H9 (cell line): ENCODE results near the gene TRIM22. TPM values are rescaled to one million over a fixed set of nuclear protein-coding genes. Genes with fewer than 3 reads are reported as not detected.

Experiments used
- DNase-seq: peaks from one replicate; pipeline ENCODE4 v3.0.0-alpha.2; 2017
- H2AFZ ChIP-seq: one replicate; pipeline ENCODE4 v1.6.1; 2013; ENCODE audit warnings: mild to moderate bottlenecking, low read length, control low read depth, moderate library complexity
- H2AK5ac ChIP-seq: 2 replicates; pipeline ENCODE4 v1.6.1; 2013; ENCODE audit warnings: low read length, control low read depth, mixed read lengths; ENCODE audit not compliant: insufficient read length
- H2BK120ac ChIP-seq: one replicate; pipeline ENCODE4 v1.6.1; 2013; ENCODE audit warnings: low read depth, mild to moderate bottlenecking, low read length, control low read depth, inconsistent platforms; ENCODE audit not compliant: poor library complexity, severe bottlenecking
- H2BK12ac ChIP-seq: 2 replicates; pipeline ENCODE4 v1.6.1; 2013; ENCODE audit warnings: low read length, control low read depth, mixed read lengths, low read depth; ENCODE audit not compliant: insufficient read length
- H2BK15ac ChIP-seq: 2 replicates; pipeline ENCODE4 v1.6.1; 2013; ENCODE audit warnings: low read depth, low read length, control low read depth
- H2BK20ac ChIP-seq: one replicate; pipeline ENCODE4 v1.6.1; 2013; ENCODE audit warnings: low read depth, mild to moderate bottlenecking, low read length, control low read depth, inconsistent platforms; ENCODE audit not compliant: poor library complexity, severe bottlenecking
- H2BK5ac ChIP-seq: 2 replicates; pipeline ENCODE4 v1.6.1; 2013; ENCODE audit warnings: low read length, control low read depth, mixed read lengths; ENCODE audit not compliant: insufficient read length
- H3K14ac ChIP-seq: 2 replicates; pipeline ENCODE4 v1.6.1; 2013; ENCODE audit warnings: low read length, control low read depth; ENCODE audit not compliant: insufficient read depth
- H3K18ac ChIP-seq: 2 replicates; pipeline ENCODE4 v1.6.1; 2013; ENCODE audit warnings: low read depth, mild to moderate bottlenecking, mixed read lengths, low read length, control low read depth; ENCODE audit not compliant: insufficient read length
- H3K23ac ChIP-seq: 2 replicates; pipeline ENCODE4 v1.6.1; 2013; ENCODE audit warnings: low read length, control low read depth, mixed read lengths, low read depth; ENCODE audit not compliant: insufficient read length
- H3K23me2 ChIP-seq: 2 replicates; pipeline ENCODE4 v1.6.1; 2013; ENCODE audit warnings: low read depth, mild to moderate bottlenecking, mixed read lengths, low read length, control low read depth; ENCODE audit not compliant: insufficient read length, poor library complexity, severe bottlenecking
- H3K27ac ChIP-seq: 2 replicates; pipeline ENCODE4 v1.5.1; 2013; ENCODE audit warnings: low read length, control low read depth, mixed read lengths, low read depth; ENCODE audit not compliant: insufficient read length
- H3K27me3 ChIP-seq: 2 replicates; pipeline ENCODE4 v1.6.1; 2013; ENCODE audit warnings: low read length, control low read depth, inconsistent platforms; ENCODE audit not compliant: insufficient read depth
- H3K4ac ChIP-seq: 2 replicates; pipeline ENCODE4 v1.6.1; 2013; ENCODE audit warnings: low read depth, mild to moderate bottlenecking, control low read depth, inconsistent platforms, low read length, moderate library complexity
- H3K4me1 ChIP-seq: 2 replicates; pipeline ENCODE4 v1.6.1; 2013; ENCODE audit warnings: low read length, control low read depth, inconsistent platforms; ENCODE audit not compliant: insufficient read depth
- H3K4me2 ChIP-seq: 2 replicates; pipeline ENCODE4 v1.6.1; 2013; ENCODE audit warnings: low read length, control low read depth, mixed read lengths; ENCODE audit not compliant: insufficient read length, insufficient read depth
- H3K56ac ChIP-seq: 2 replicates; pipeline ENCODE4 v1.6.1; 2013; ENCODE audit warnings: low read depth, mild to moderate bottlenecking, mixed read lengths, low read length, control low read depth; ENCODE audit not compliant: insufficient read length
- H3K79me1 ChIP-seq: 2 replicates; pipeline ENCODE4 v1.6.1; 2013; ENCODE audit warnings: low read depth, mild to moderate bottlenecking, moderate library complexity, low read length, control low read depth, inconsistent platforms; ENCODE audit not compliant: insufficient read depth, poor library complexity, severe bottlenecking
- H3K79me2 ChIP-seq: 2 replicates; pipeline ENCODE4 v1.6.1; 2013; ENCODE audit warnings: low read length, control low read depth, inconsistent platforms; ENCODE audit not compliant: insufficient read depth
- H3K9ac ChIP-seq: 2 replicates; pipeline ENCODE4 v1.6.1; 2013; ENCODE audit warnings: low read length, control low read depth, mixed read lengths; ENCODE audit not compliant: insufficient read length; ENCODE audit errors: extremely low read depth
- H3K9me3 ChIP-seq: one replicate; pipeline ENCODE4 v1.6.1; 2013; ENCODE audit warnings: low read depth, low read length, inconsistent platforms; ENCODE audit not compliant: control insufficient read depth
- H3T11ph ChIP-seq: one replicate; pipeline ENCODE4 v1.6.1; 2013; ENCODE audit warnings: mild to moderate bottlenecking, low read length, control low read depth, inconsistent platforms
- H4K20me1 ChIP-seq: one replicate; pipeline ENCODE4 v1.6.1; 2013; ENCODE audit not compliant: control insufficient read depth, insufficient read length, insufficient read depth
- H4K5ac ChIP-seq: 2 replicates; pipeline ENCODE4 v1.6.1; 2013; ENCODE audit warnings: low read depth, mild to moderate bottlenecking, mixed read lengths, low read length, control low read depth; ENCODE audit not compliant: insufficient read length
- H4K8ac ChIP-seq: replicated peaks from 2 replicates; pipeline ENCODE4 v1.6.1; 2013; ENCODE audit warnings: low read length, control low read depth, mixed read lengths, low read depth; ENCODE audit not compliant: insufficient read length
- H4K91ac ChIP-seq: 2 replicates; pipeline ENCODE4 v1.6.1; 2013; ENCODE audit warnings: low read depth, mild to moderate bottlenecking, moderate library complexity, mixed read lengths, low read length, control low read depth; ENCODE audit not compliant: insufficient read length
- H3K27ac Mint-ChIP-seq, 3 experiments: 2 replicates in 2 of 3; 3 replicates in 1 of 3; pipeline ENCODE4 v1.8.0; 2020 to 2021; ENCODE audit warnings: mixed read lengths in 3 of 3, mild to moderate bottlenecking in 1 of 3, moderate library complexity in 1 of 3
- H3K27me3 Mint-ChIP-seq: 2 replicates; pipeline ENCODE4 v1.8.0; 2021; ENCODE audit warnings: low read depth, mild to moderate bottlenecking, moderate library complexity, mixed read lengths
- H3K36me3 Mint-ChIP-seq, 3 experiments: 2 replicates in 2 of 3; 3 replicates in 1 of 3; pipeline ENCODE4 v1.8.0; 2020 to 2021; ENCODE audit warnings: low read depth in 3 of 3, mixed read lengths in 3 of 3; ENCODE audit not compliant: insufficient read depth in 1 of 3
- H3K4me1 Mint-ChIP-seq, 2 experiments: 2 replicates each; pipeline ENCODE4 v1.8.0; 2020; ENCODE audit warnings: mixed read lengths in 2 of 2
- H3K4me3 Mint-ChIP-seq, 2 experiments: 2 replicates in 1 of 2; 3 replicates in 1 of 2; pipeline ENCODE4 v1.8.0; 2020 to 2021; ENCODE audit warnings: mild to moderate bottlenecking in 2 of 2, mixed read lengths in 2 of 2, moderate library complexity in 1 of 2
- H3K9me3 Mint-ChIP-seq, 2 experiments: 2 replicates in 1 of 2; 3 replicates in 1 of 2; pipeline ENCODE4 v1.8.0; 2020; ENCODE audit warnings: mild to moderate bottlenecking in 2 of 2, mixed read lengths in 2 of 2, moderate library complexity in 1 of 2
- WGBS: extraction: QIAGEN DNeasy Blood & Tissue Kit; methylation state at CpG from one replicate; pipeline ENCODE4 v1.1.7; 2013; ENCODE audit warnings: missing lambda C conversion rate, low lambda C conversion rate, mixed read lengths; ENCODE audit not compliant: insufficient read length; ENCODE audit errors: extremely low coverage; 5-methylcytosine and 5-hydroxymethylcytosine counted together
- total RNA-seq: library from RNA; stranded (reverse); gene quantifications from 2 replicates; pipeline ENCODE4 v1.2.1, GENCODE V29; 2021
- TF ChIP-seq, protein P1 (sequence below): fragments of 200-600 bp; sonication (generic); conservative IDR thresholded peaks from 3 replicates; pipeline ENCODE4 v1.8.0; 2021; ENCODE audit warnings: antibody characterized with exemption, mild to moderate bottlenecking

TRIM22 gene
- total RNA-seq, 1 experiment from 2014 or later, result 78.6 TPM

DNA sequence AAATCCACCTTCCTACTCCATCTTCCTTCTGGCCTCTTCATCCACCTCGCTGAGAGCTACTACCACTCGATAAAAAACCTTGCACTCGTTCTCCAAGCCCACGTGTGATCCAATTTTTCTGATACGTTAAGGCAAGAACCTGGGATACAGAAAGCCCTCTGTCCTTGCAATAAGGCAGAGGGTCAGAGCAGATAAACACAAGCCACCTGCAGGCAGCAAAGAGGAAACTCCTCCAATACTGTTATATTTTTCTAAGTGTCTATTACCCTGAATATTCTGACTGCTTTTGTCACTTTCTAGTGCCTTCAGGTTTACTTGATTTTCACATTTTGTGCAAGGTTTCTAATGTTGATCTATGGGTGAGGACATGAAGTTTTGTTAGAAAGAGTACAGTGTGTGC, 31.3 kb upstream of the TRIM22 start:
- H3K79me1 ChIP-seq, result no peaks in the 10 kb centered on the region
- H2AK5ac ChIP-seq, result no peak overlapping the region
- H2BK5ac ChIP-seq, result no peak overlapping the region
- no peak overlapping the region for H3K9ac ChIP-seq
- no peak overlapping the region; the same call in 1 of the 2 replicates for H2BK15ac ChIP-seq
- H4K8ac ChIP-seq, result no peak overlapping the region
- H4K20me1 ChIP-seq, result no peaks in the 10 kb centered on the region
- H2BK20ac ChIP-seq, result no peak overlapping the region
- H3K4ac ChIP-seq, result no peak overlapping the region
- no peak overlapping the region for H3K27ac Mint-ChIP-seq
- no peak overlapping the region for H4K91ac ChIP-seq
- no peaks in the 10 kb centered on the region for H3K4me1 ChIP-seq
- H3K4me1 Mint-ChIP-seq, result no peaks in the 10 kb centered on the region
- H3K9me3 Mint-ChIP-seq, result peaks cover 2 to 11% of the 10 kb centered on the region in 2 experiments; a peak in 4 of 5 replicates
- H3K23me2 ChIP-seq, result no peaks in the 10 kb centered on the region
- no peaks in the 10 kb centered on the region for H3K9me3 ChIP-seq
- H3K36me3 Mint-ChIP-seq, result peaks cover 2 to 8% (median 5%) of the 10 kb centered on the region in 3 experiments; a peak in 4 of 7 replicates
- no peak overlapping the region for H3T11ph ChIP-seq
- no peaks in the 10 kb centered on the region for H3K27me3 Mint-ChIP-seq
- no peak for DNase-seq
- H2AFZ ChIP-seq, result no peak overlapping the region
- H4K5ac ChIP-seq, result no peak overlapping the region
- no peak overlapping the region for H2BK120ac ChIP-seq
- no CpG with 5 or more reads among the region's 5 CpGs for WGBS
- H3K27ac ChIP-seq, result no peak overlapping the region
- no peaks in the 10 kb centered on the region for H3K27me3 ChIP-seq
- H3K4me2 ChIP-seq, result no peak overlapping the region
- H3K18ac ChIP-seq, result no peak overlapping the region
- no peak overlapping the region for H3K56ac ChIP-seq
- TF ChIP-seq, protein P1, sequence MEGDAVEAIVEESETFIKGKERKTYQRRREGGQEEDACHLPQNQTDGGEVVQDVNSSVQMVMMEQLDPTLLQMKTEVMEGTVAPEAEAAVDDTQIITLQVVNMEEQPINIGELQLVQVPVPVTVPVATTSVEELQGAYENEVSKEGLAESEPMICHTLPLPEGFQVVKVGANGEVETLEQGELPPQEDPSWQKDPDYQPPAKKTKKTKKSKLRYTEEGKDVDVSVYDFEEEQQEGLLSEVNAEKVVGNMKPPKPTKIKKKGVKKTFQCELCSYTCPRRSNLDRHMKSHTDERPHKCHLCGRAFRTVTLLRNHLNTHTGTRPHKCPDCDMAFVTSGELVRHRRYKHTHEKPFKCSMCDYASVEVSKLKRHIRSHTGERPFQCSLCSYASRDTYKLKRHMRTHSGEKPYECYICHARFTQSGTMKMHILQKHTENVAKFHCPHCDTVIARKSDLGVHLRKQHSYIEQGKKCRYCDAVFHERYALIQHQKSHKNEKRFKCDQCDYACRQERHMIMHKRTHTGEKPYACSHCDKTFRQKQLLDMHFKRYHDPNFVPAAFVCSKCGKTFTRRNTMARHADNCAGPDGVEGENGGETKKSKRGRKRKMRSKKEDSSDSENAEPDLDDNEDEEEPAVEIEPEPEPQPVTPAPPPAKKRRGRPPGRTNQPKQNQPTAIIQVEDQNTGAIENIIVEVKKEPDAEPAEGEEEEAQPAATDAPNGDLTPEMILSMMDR, result no peak; the same call in 2 of the 3 replicates
- no peaks in the 10 kb centered on the region for H3K79me2 ChIP-seq
- H3K14ac ChIP-seq, result no peak overlapping the region; the same call in 1 of the 2 replicates
- no peak overlapping the region for H3K23ac ChIP-seq
- H3K4me3 Mint-ChIP-seq, result no peak overlapping the region
- H2BK12ac ChIP-seq, result no peak overlapping the region
